ENCODE data around the gene ERBB2.

Gene ERBB2

DNA sequence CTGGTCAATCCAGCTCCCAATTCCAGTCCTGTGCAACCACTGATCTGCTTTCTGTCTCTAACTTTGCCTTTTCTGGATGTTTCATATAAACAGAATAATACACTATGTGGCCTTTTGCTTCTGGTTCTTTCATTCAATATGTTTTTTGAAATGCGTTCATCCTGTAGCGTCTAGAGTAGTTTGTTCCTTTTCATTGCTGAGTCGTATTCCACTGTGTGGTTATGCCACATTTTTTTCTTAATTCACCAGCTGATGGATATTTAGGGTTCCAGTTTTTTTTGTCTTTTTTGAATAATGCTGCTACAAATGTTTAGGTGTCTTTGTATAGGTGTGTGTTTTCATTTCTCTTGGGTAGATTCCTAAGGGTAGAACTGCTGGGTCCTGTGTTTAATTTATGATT is 32.7 kb downstream of the ERBB2 start:
- Histone ChIP-seq H3K4me3 (ENCODE audit: low read length) (no peak overlapping the region), H3K9me3 (replicated peaks; ENCODE audit: insufficient read depth, low read length) (no peaks in the 10 kb centered on the region), H3K27me3 (replicated peaks; ENCODE audit: insufficient read depth, low read length) (no peaks in the 10 kb centered on the region), H3K4me2 (ENCODE audit: low read depth, low read length) (no peak overlapping the region), H3K9me2 (replicated peaks; ENCODE audit: insufficient read depth, low read length) (no peaks in the 10 kb centered on the region), H3K27ac (ENCODE audit: low read length) (no peak overlapping the region), H3K9ac (ENCODE audit: low read length) (no peak overlapping the region), H2AFZ (ENCODE audit: low read length) (no peak overlapping the region), H3K79me2 (ENCODE audit: low read length) (peaks cover 22% of the 10 kb centered on the region), H4K20me1 (ENCODE audit: insufficient read depth, low read length) (no peaks in the 10 kb centered on the region), H3K36me3 (replicated peaks; ENCODE audit: insufficient read depth, low read length) (no peaks in the 10 kb centered on the region), H3F3A (ENCODE audit: insufficient read depth, low read length) (no peaks in the 10 kb centered on the region), H3K4me1 (ENCODE audit: low read length) (peaks cover 4% of the 10 kb centered on the region; the same call in 1 of the 2 replicates)
- no peak for DNase-seq
- TF ChIP-seq EZH2phosphoT487 (IDR thresholded peaks at IDR 0.05; ENCODE audit: low read length) (no peak), EZH2 (optimal IDR thresholded peaks at IDR 0.05; ENCODE audit: low read depth, low read length) (no peak)
- TF ChIP-seq, protein P1, sequence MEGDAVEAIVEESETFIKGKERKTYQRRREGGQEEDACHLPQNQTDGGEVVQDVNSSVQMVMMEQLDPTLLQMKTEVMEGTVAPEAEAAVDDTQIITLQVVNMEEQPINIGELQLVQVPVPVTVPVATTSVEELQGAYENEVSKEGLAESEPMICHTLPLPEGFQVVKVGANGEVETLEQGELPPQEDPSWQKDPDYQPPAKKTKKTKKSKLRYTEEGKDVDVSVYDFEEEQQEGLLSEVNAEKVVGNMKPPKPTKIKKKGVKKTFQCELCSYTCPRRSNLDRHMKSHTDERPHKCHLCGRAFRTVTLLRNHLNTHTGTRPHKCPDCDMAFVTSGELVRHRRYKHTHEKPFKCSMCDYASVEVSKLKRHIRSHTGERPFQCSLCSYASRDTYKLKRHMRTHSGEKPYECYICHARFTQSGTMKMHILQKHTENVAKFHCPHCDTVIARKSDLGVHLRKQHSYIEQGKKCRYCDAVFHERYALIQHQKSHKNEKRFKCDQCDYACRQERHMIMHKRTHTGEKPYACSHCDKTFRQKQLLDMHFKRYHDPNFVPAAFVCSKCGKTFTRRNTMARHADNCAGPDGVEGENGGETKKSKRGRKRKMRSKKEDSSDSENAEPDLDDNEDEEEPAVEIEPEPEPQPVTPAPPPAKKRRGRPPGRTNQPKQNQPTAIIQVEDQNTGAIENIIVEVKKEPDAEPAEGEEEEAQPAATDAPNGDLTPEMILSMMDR (IDR thresholded peaks at IDR 0.05; ENCODE audit: low read length): no peak

DNA sequence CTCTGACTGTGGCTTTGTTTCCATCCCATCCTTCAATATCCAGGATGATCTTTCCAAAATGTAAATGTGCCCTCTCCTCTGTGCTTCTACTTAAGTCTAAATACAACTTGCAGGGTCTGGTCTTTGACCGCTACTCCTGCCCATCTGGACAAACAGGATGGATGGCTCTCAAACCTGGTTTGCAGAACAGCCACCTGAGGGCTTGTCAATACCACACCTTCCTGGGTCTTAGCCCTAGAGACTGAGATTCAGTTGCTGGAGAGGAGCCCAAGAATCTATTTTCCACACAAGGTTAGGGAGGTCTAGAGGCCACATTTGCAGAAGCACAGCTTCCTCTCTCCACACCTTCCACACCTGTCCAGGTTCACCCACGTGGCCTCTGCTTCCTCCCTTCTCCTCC is 36.0 kb downstream of the ERBB2 start:
- Histone ChIP-seq H3K4me3 (ENCODE audit: low read length) (no peak overlapping the region), H4K20me1 (ENCODE audit: insufficient read depth, low read length) (no peaks in the 10 kb centered on the region), H3K9me2 (replicated peaks; ENCODE audit: insufficient read depth, low read length) (no peaks in the 10 kb centered on the region), H3K79me2 (ENCODE audit: low read length) (peaks cover 12% of the 10 kb centered on the region; the same call in 1 of the 2 replicates), H3K36me3 (replicated peaks; ENCODE audit: insufficient read depth, low read length) (no peaks in the 10 kb centered on the region), H3K4me2 (ENCODE audit: low read depth, low read length) (no peak overlapping the region), H3K27me3 (replicated peaks; ENCODE audit: insufficient read depth, low read length) (no peaks in the 10 kb centered on the region), H2AFZ (ENCODE audit: low read length) (no peak overlapping the region), H3K27ac (ENCODE audit: low read length) (no peak overlapping the region), H3K9ac (ENCODE audit: low read length) (no peak overlapping the region), H3K4me1 (ENCODE audit: low read length) (peaks cover 6% of the 10 kb centered on the region), H3F3A (ENCODE audit: insufficient read depth, low read length) (peaks cover 3% of the 10 kb centered on the region; the same call in 1 of the 2 replicates), H3K9me3 (replicated peaks; ENCODE audit: insufficient read depth, low read length) (no peaks in the 10 kb centered on the region)
- DNase-seq: no peak
- TF ChIP-seq EZH2phosphoT487 (IDR thresholded peaks at IDR 0.05; ENCODE audit: low read length) (no peak), EZH2 (optimal IDR thresholded peaks at IDR 0.05; ENCODE audit: low read depth, low read length) (no peak)
- TF ChIP-seq, protein P1 (IDR thresholded peaks at IDR 0.05; ENCODE audit: low read length): no peak

DNA sequence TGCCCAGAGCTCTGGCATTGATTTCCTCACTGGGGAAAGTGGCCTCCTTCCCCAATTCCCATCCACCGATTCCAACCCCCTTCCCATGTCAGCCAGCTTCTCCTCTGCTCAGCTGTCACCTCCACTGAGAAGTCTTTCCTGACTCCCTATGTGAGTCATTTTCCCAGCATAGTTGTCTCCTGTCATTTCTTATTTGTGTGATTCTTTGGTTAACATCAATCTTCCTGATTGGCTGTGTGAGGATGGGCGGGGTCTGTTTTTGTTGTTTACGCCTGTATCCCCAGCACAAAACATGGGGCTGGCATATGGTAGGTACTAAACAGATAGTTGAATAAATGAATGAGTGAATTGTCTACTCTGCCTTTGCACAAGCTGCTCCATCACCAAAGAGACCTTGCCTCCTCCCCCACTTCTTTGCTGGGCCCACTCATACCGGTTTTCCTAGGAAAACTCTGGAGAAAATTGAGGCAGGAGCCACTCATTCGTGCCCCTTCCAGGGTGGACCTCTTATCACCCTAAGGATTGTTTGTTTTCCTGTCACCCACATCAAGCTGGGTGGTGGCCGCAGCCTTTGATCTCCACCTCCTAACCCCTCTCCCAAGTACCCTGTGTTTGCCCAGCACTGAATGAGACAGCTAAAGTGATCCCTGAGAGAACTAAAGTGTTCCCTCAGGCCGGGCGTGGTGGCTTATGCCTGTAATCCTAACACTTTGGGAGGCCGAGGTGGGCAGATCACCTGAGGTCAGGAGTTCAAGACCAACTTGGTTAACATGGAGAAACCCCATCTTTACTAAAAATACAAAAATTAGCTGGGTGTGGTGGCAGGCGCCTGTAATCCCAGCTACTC is 36.7 kb downstream of the ERBB2 start:
- Histone ChIP-seq H3K4me1 (ENCODE audit: low read length) (peaks cover 6% of the 10 kb centered on the region), H3K9me3 (replicated peaks; ENCODE audit: insufficient read depth, low read length) (no peaks in the 10 kb centered on the region), H3K27ac (ENCODE audit: low read length) (no peak overlapping the region), H3K79me2 (ENCODE audit: low read length) (peaks cover 12% of the 10 kb centered on the region; the same call in 1 of the 2 replicates), H3K4me3 (ENCODE audit: low read length) (no peak overlapping the region), H3K9ac (ENCODE audit: low read length) (no peak overlapping the region), H4K20me1 (ENCODE audit: insufficient read depth, low read length) (no peaks in the 10 kb centered on the region), H2AFZ (ENCODE audit: low read length) (no peak overlapping the region), H3F3A (ENCODE audit: insufficient read depth, low read length) (peaks cover 3% of the 10 kb centered on the region; the same call in 1 of the 2 replicates), H3K36me3 (replicated peaks; ENCODE audit: insufficient read depth, low read length) (no peaks in the 10 kb centered on the region), H3K27me3 (replicated peaks; ENCODE audit: insufficient read depth, low read length) (no peaks in the 10 kb centered on the region), H3K4me2 (ENCODE audit: low read depth, low read length) (no peak overlapping the region), H3K9me2 (replicated peaks; ENCODE audit: insufficient read depth, low read length) (no peaks in the 10 kb centered on the region)
- TF ChIP-seq EZH2phosphoT487 (IDR thresholded peaks at IDR 0.05; ENCODE audit: low read length) (no peak), EZH2 (optimal IDR thresholded peaks at IDR 0.05; ENCODE audit: low read depth, low read length) (no peak)
- TF ChIP-seq, protein P1 (IDR thresholded peaks at IDR 0.05; ENCODE audit: low read length): no peak
- DNase-seq: no peak
